Measurements from ENCODE around the gene MRGPRG. TPM values are rescaled to one million over a fixed set of nuclear protein-coding genes. Genes with fewer than 3 reads are reported as not detected.

MRGPRG gene
- total RNA-seq, 1 experiment from 2014 or later: not detected

GRCh38 chr11:3188496-3189195 is 30.0 kb downstream of the MRGPRG start:
- no peak overlapping the region for H2AFZ ChIP-seq (ENCODE audit: low read length)
- no peaks in the 10 kb centered on the region for H3K4me1 ChIP-seq (ENCODE audit: insufficient read depth, low read length)
- no peak overlapping the region for H3K27ac ChIP-seq (ENCODE audit: low read length)
- no peaks in the 10 kb centered on the region for H3K9me3 ChIP-seq (ENCODE audit: low read length)
- no peaks in the 10 kb centered on the region for H3K36me3 ChIP-seq (ENCODE audit: low read depth, low read length)
- no peak for DNase-seq
- ChIA-PET CTCF (no interaction called here), POLR2A (ENCODE audit: unreplicated experiment) (no interaction called here)
- H3K79me2 ChIP-seq (ENCODE audit: low read length): no peaks in the 10 kb centered on the region
- BruUV-seq (replicated peaks): no TSS peak
- intact Hi-C loops (cut with micrococcal nuclease): no loop called here
- H3K9ac ChIP-seq (ENCODE audit: low read length): no peak overlapping the region
- TF ChIP-seq CTCF (conservative IDR thresholded peaks at IDR 0.05; ENCODE audit: low read depth, low read length): no peak
- no peak for TF ChIP-seq EZH2 (IDR thresholded peaks at IDR 0.05; ENCODE audit: low read length, unreplicated experiment)
- no peak for TF ChIP-seq EZH2phosphoT487 (IDR thresholded peaks at IDR 0.05; ENCODE audit: borderline replicate concordance, low read length)
- H3K4me2 ChIP-seq (ENCODE audit: low read length): no peak overlapping the region
- no peak overlapping the region for H3K4me3 ChIP-seq (ENCODE audit: low read length)
- H4K20me1 ChIP-seq (ENCODE audit: low read length): no peaks in the 10 kb centered on the region
- no peaks in the 10 kb centered on the region for H3F3A ChIP-seq (ENCODE audit: low read length, unreplicated experiment)
- H3K27me3 ChIP-seq (ENCODE audit: low read length): no peaks in the 10 kb centered on the region
- no peak for ATAC-seq
- H3K9me2 ChIP-seq (replicated peaks; ENCODE audit: low read length): no peaks in the 10 kb centered on the region

- no peak overlapping the region for H3K4me2 ChIP-seq (ENCODE audit: low read length)
- no peak for ATAC-seq
- no peaks in the 10 kb centered on the region for H3K9me2 ChIP-seq (replicated peaks; ENCODE audit: low read length)
- H3K9ac ChIP-seq (ENCODE audit: low read length): no peak overlapping the region
- ChIA-PET POLR2A (ENCODE audit: unreplicated experiment) (no interaction called here), CTCF (no interaction called here)
- H3F3A ChIP-seq (ENCODE audit: low read length, unreplicated experiment): no peaks in the 10 kb centered on the region
- H4K20me1 ChIP-seq (ENCODE audit: low read length): no peaks in the 10 kb centered on the region
- no peak overlapping the region for H3K27ac ChIP-seq (ENCODE audit: low read length)
- no peaks in the 10 kb centered on the region for H3K36me3 ChIP-seq (ENCODE audit: low read depth, low read length)
- H3K4me1 ChIP-seq (ENCODE audit: insufficient read depth, low read length): no peaks in the 10 kb centered on the region
- TF ChIP-seq EZH2phosphoT487 (IDR thresholded peaks at IDR 0.05; ENCODE audit: borderline replicate concordance, low read length) (no peak), EZH2 (IDR thresholded peaks at IDR 0.05; ENCODE audit: low read length, unreplicated experiment) (no peak), CTCF (conservative IDR thresholded peaks at IDR 0.05; ENCODE audit: low read depth, low read length) (no peak)
- no peaks in the 10 kb centered on the region for H3K27me3 ChIP-seq (ENCODE audit: low read length)
- no peak overlapping the region for H2AFZ ChIP-seq (ENCODE audit: low read length)
- no peaks in the 10 kb centered on the region for H3K9me3 ChIP-seq (ENCODE audit: low read length)
- intact Hi-C loops (cut with micrococcal nuclease): no loop called here
- no TSS peak for BruUV-seq (replicated peaks)
- H3K79me2 ChIP-seq (ENCODE audit: low read length): no peaks in the 10 kb centered on the region
- no peak overlapping the region for H3K4me3 ChIP-seq (ENCODE audit: low read length)
- DNase-seq: no peak
Observed at GRCh38 chr11:3186166-3186953, 32.3 kb downstream of the MRGPRG start.

Measured in PC-3 (cell line).